Non-pigmented ciliary epithelial cell (primary cell): ENCODE results near the gene ETV4.

ENCODE experiments used
- DNase-seq: peaks from one replicate; pipeline ENCODE4 v3.0.0-alpha.2; 2010; ENCODE audit warnings: low read depth

Gene ETV4

GRCh38 chr17:43543300-43543699 lies 2.8 kb downstream of the ETV4 start:
- DNase-seq = no peak

- no peak for DNase-seq
Observed at GRCh38 chr17:43542859-43543258, 3.3 kb downstream of the ETV4 start.

- DNase-seq = no peak
Observed at GRCh38 chr17:43540821-43541674, 5.1 kb downstream of the ETV4 start.

GRCh38 chr17:43536236-43536992 lies 9.7 kb downstream of the ETV4 start:
- no peak for DNase-seq

- no peak for DNase-seq
Observed at GRCh38 chr17:43534909-43535308, 11.2 kb downstream of the ETV4 start.

- no peak for DNase-seq
Observed at GRCh38 chr17:43533699-43534098, 12.4 kb downstream of the ETV4 start.

- DNase-seq = no peak
Observed at GRCh38 chr17:43532581-43532980, 13.6 kb downstream of the ETV4 start.

GRCh38 chr17:43531955-43532354 lies 14.2 kb downstream of the ETV4 start:
- no peak for DNase-seq

GRCh38 chr17:43531082-43531378 lies 15.1 kb downstream of the ETV4 start:
- no peak for DNase-seq

GRCh38 chr17:43530288-43531081 lies 15.7 kb downstream of the ETV4 start:
- peak; percentile 73 for DNase-seq

- no peak for DNase-seq
Observed at GRCh38 chr17:43529947-43530287, 16.2 kb downstream of the ETV4 start.

- no peak for DNase-seq
Observed at GRCh38 chr17:43528988-43529814, 16.9 kb downstream of the ETV4 start.

- DNase-seq = no peak
Observed at GRCh38 chr17:43528319-43528987, 17.7 kb downstream of the ETV4 start.

- no peak for DNase-seq
Observed at GRCh38 chr17:43526886-43527648, 19.1 kb downstream of the ETV4 start.

GRCh38 chr17:43524945-43525575 lies 21.1 kb downstream of the ETV4 start:
- no peak for DNase-seq

GRCh38 chr17:43521389-43521788 lies 24.8 kb downstream of the ETV4 start:
- no peak for DNase-seq

- peak; percentile 13 for DNase-seq
Observed at GRCh38 chr17:43517615-43518386, 28.3 kb downstream of the ETV4 start.

- DNase-seq = no peak
Observed at GRCh38 chr17:43517161-43517560, 29.0 kb downstream of the ETV4 start.

GRCh38 chr17:43515656-43516055 lies 30.5 kb downstream of the ETV4 start:
- no peak for DNase-seq
